ENCODE measurements around the gene IFITM1. TPM values are rescaled to one million over a fixed set of nuclear protein-coding genes. Genes with fewer than 3 reads are reported as not detected.

The IFITM1 gene
- total and polyA plus RNA-seq, 2 of the 13 experiments (the other 11 are each of a cell fraction or from before 2014, with no cell fraction given): 0.38 to 11.1 TPM

DNA sequence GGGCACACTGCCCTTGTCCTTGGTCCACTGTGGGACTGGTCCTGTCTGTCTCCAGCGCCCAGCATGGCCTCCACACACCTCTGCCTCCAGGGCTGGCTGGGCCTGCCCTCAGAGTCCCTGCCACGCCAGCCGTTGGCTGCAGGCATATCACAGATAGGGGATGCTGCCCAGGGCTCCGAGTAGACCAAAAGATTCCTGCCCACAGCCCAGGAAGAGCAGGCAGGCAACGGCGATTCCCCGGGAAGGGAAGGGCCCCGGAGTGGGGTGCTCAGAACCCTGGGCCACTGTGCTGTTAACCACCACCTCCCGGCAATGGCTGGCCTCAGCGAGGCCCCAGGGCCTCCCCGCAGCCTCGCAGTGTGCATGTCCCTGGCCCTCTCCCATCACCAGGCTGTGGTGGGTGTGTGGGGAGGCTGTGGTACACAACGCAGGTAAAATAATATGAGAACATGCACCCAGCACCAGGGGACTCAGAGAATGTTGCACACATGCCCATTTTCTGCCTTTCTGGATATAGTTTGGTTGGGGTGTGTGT, 16.7 kb upstream of the IFITM1 start (continued):
- TF ChIP-seq, protein P1, sequence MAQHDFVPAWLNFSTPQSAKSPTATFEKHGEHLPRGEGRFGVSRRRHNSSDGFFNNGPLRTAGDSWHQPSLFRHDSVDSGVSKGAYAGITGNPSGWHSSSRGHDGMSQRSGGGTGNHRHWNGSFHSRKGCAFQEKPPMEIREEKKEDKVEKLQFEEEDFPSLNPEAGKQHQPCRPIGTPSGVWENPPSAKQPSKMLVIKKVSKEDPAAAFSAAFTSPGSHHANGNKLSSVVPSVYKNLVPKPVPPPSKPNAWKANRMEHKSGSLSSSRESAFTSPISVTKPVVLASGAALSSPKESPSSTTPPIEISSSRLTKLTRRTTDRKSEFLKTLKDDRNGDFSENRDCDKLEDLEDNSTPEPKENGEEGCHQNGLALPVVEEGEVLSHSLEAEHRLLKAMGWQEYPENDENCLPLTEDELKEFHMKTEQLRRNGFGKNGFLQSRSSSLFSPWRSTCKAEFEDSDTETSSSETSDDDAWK (CRISPR knock-in tag; IDR thresholded peaks at IDR 0.05): no peak
- TF ChIP-seq, protein P2, sequence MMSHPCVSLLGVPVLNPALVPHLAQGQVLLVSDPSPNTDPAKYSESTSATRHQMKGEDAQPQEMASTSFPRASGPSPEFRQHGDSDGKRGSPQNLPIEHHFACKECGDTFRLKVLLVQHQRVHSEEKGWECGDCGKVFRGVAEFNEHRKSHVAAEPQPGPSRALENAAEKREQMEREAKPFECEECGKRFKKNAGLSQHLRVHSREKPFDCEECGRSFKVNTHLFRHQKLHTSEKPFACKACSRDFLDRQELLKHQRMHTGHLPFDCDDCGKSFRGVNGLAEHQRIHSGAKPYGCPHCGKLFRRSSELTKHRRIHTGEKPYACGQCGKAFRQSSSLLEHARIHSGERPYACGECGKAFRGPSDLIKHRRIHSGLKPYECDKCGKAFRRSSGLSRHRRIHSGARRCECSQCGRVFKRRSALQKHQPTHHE (CRISPR knock-in tag; IDR thresholded peaks at IDR 0.05; ENCODE audit: borderline replicate concordance): no peak
- TF ChIP-seq AKAP8 (CRISPR knock-in tag; IDR thresholded peaks at IDR 0.05) (0 out of 2 replicates have a peak, but pooled peaks have one; percentile 21), PHF5A (CRISPR knock-in tag; IDR thresholded peaks at IDR 0.05; ENCODE audit: low read depth, unreplicated experiment) (no peak), ZBTB8A (CRISPR knock-in tag; IDR thresholded peaks at IDR 0.05; ENCODE audit: borderline replicate concordance, low read depth) (no peak), ZC3H13 (CRISPR knock-in tag; IDR thresholded peaks at IDR 0.05) (0 out of 2 replicates have a peak, but pooled peaks have one; percentile 44), IRF2 (CRISPR knock-in tag; IDR thresholded peaks at IDR 0.05) (no peak), ZNF547 (CRISPR knock-in tag; IDR thresholded peaks at IDR 0.05) (no peak), AGO1 (IDR thresholded peaks at IDR 0.05; ENCODE audit: low read depth, low read length, poor library complexity, severe bottlenecking) (no peak), ATF1 (CRISPR knock-in tag; IDR thresholded peaks at IDR 0.05) (no peak)
- TF ChIP-seq, protein P3, sequence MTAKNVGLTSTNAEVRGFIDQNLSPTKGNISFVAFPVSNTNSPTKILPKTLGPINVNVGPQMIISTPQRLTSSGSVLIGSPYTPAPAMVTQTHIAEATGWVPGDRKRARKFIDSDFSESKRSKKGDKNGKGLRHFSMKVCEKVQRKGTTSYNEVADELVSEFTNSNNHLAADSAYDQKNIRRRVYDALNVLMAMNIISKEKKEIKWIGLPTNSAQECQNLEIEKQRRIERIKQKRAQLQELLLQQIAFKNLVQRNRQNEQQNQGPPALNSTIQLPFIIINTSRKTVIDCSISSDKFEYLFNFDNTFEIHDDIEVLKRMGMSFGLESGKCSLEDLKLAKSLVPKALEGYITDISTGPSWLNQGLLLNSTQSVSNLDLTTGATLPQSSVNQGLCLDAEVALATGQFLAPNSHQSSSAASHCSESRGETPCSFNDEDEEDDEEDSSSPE (CRISPR knock-in tag; IDR thresholded peaks at IDR 0.05): no peak
- TF ChIP-seq, protein P4, sequence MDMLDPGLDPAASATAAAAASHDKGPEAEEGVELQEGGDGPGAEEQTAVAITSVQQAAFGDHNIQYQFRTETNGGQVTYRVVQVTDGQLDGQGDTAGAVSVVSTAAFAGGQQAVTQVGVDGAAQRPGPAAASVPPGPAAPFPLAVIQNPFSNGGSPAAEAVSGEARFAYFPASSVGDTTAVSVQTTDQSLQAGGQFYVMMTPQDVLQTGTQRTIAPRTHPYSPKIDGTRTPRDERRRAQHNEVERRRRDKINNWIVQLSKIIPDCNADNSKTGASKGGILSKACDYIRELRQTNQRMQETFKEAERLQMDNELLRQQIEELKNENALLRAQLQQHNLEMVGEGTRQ (IDR thresholded peaks at IDR 0.05; ENCODE audit: low read depth, low read length): no peak
- TF ChIP-seq, protein P4 (CRISPR knock-in tag; IDR thresholded peaks at IDR 0.05; ENCODE audit: borderline replicate concordance): no peak
- TF ChIP-seq, protein P5, sequence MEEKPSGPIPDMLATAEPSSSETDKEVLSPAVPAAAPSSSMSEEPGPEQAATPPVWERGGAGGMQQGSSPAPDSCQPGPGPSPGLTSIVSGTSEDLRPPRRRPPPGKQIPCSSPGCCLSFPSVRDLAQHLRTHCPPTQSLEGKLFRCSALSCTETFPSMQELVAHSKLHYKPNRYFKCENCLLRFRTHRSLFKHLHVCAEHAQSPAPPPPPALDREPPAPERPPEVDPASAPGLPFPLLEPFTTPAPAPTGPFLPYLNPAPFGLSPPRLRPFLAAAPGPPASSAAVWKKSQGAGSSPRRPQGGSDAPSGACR (CRISPR knock-in tag; IDR thresholded peaks at IDR 0.05): no peak
